Naive thymus-derived CD4-positive, alpha-beta T cell (primary cell): ENCODE measurements around the gene ZFP30. TPM values are rescaled to one million over a fixed set of nuclear protein-coding genes. Genes with fewer than 3 reads are reported as not detected.
A peak's percentile ranks its signal among the peaks of the same experiment; 100 is the strongest.

Source experiments
- ATAC-seq: fragments of 150-1000 bp; cut with Tn5 transposase; 2 replicates; pipeline ENCODE4 v1.10.0; 2021; ENCODE audit warnings: mild to moderate bottlenecking, moderate library complexity
- CTCF ChIA-PET: fragments of 350-600 bp; sonication (Branson Sonifier 250); formaldehyde crosslinking; loops from one replicate; lab custom pipeline; 2021; ENCODE audit warnings: antibody characterized with exemption; lab: Charles Lee
- POLR2A ChIA-PET: fragments of 350-600 bp; sonication (Branson Sonifier 250); formaldehyde crosslinking; loops from one replicate; lab custom pipeline; 2021; ENCODE audit warnings: antibody characterized with exemption, inconsistent platforms; lab: Charles Lee
- DNase-seq, 9 donors: peaks; one replicate each; pipeline versions ENCODE4 v3.0.0 to v3.0.0-alpha.2; 2020 to 2022; ENCODE audit warnings: mixed read lengths in 1 of 9
- H3K27ac ChIP-seq: one replicate; pipeline ENCODE4 v1.7.0; 2013; ENCODE audit warnings: mild to moderate bottlenecking, low read depth, low read length, moderate library complexity
- H3K27me3 ChIP-seq, 2 donors: one replicate each; pipeline ENCODE4 v1.7.0; 2013; ENCODE audit warnings: low read length in 2 of 2, mild to moderate bottlenecking in 2 of 2, moderate library complexity in 2 of 2; ENCODE audit not compliant: control insufficient read depth in 2 of 2, insufficient read depth in 2 of 2
- H3K36me3 ChIP-seq, 3 experiments: 1 replicate in 2 of 3; 2 replicates in 1 of 3; pipeline ENCODE4 v1.7.0; 2013; ENCODE audit warnings: low read length in 3 of 3, mild to moderate bottlenecking in 3 of 3, moderate library complexity in 1 of 3; ENCODE audit not compliant: insufficient read depth in 3 of 3, control insufficient read depth in 2 of 3
- H3K4me1 ChIP-seq, 2 donors: one replicate each; pipeline ENCODE4 v1.7.0; 2013; ENCODE audit warnings: low read length in 2 of 2, mild to moderate bottlenecking in 2 of 2, moderate library complexity in 1 of 2; ENCODE audit not compliant: control insufficient read depth in 2 of 2, insufficient read depth in 2 of 2
- H3K4me3 ChIP-seq: 2 replicates; pipeline ENCODE4 v1.7.0; 2013; ENCODE audit warnings: mild to moderate bottlenecking, low read length
- H3K9me3 ChIP-seq, 3 experiments: 1 replicate in 2 of 3; 2 replicates in 1 of 3; pipeline ENCODE4 v1.7.0; 2013; ENCODE audit warnings: low read length in 3 of 3; ENCODE audit not compliant: control insufficient read depth in 2 of 3
- H3K27ac Mint-ChIP-seq, 9 donors: one replicate each; pipeline ENCODE4 v1.8.0; 2020 to 2022; ENCODE audit warnings: mixed read lengths in 9 of 9, mild to moderate bottlenecking in 8 of 9, moderate library complexity in 5 of 9, inconsistent platforms in 2 of 9
- H3K27me3 Mint-ChIP-seq, 5 donors: one replicate each; pipeline ENCODE4 v1.8.0; 2021 to 2022; ENCODE audit warnings: mixed read lengths in 5 of 5, mild to moderate bottlenecking in 1 of 5
- H3K36me3 Mint-ChIP-seq, 5 donors: one replicate each; pipeline ENCODE4 v1.8.0; 2020 to 2022; ENCODE audit warnings: mixed read lengths in 5 of 5, mild to moderate bottlenecking in 3 of 5, inconsistent platforms in 1 of 5
- H3K4me1 Mint-ChIP-seq, 7 donors: one replicate each; pipeline ENCODE4 v1.8.0; 2020 to 2022; ENCODE audit warnings: mixed read lengths in 7 of 7, mild to moderate bottlenecking in 3 of 7, inconsistent platforms in 1 of 7
- H3K4me3 Mint-ChIP-seq, 10 donors: one replicate each; pipeline ENCODE4 v1.8.0; 2020 to 2022; ENCODE audit warnings: mild to moderate bottlenecking in 10 of 10, mixed read lengths in 10 of 10, moderate library complexity in 6 of 10, inconsistent platforms in 2 of 10
- H3K9me3 Mint-ChIP-seq, 11 donors: one replicate each; pipeline ENCODE4 v1.8.0; 2020 to 2022; ENCODE audit warnings: mixed read lengths in 11 of 11, mild to moderate bottlenecking in 4 of 11, inconsistent platforms in 1 of 11, moderate library complexity in 1 of 11
- intact Hi-C, 2 donors: fragments of 100-400 bp; cut with micrococcal nuclease; formaldehyde crosslinking; loops; one replicate each; pipeline ENCODE4 v1.15.1; 2023
- polyA plus RNA-seq, 2 donors: library from polyadenylated mRNA; unstranded; fragments of 300-500 nt; fragmentation: Illumina TruSeq; gene quantifications; one replicate each; pipeline ENCODE4 v1.2.3, GENCODE V29; 2021
- total RNA-seq, 6 experiments: library from RNA in 5 of 6; stranded (reverse) in 5 of 6; gene quantifications; 1 replicate in 5 of 6; 2 replicates in 1 of 6; pipeline ENCODE4 v1.2.3 and lab custom pipeline; 2021 to 2026

ZFP30 gene
- total RNA-seq (10 to 100 TPM in 4 of 5 experiments, 1 to 10 TPM in 1; 5.7 to 18.9 (median 14.2) TPM), polyA plus RNA-seq (1 to 10 TPM; 2.7 to 3.7 TPM), total RNA-seq (lab: John Stamatoyannopoulos, UW) (10.1 reads per million, percentile 36 among the genes with 10 or more reads in this experiment)

DNA sequence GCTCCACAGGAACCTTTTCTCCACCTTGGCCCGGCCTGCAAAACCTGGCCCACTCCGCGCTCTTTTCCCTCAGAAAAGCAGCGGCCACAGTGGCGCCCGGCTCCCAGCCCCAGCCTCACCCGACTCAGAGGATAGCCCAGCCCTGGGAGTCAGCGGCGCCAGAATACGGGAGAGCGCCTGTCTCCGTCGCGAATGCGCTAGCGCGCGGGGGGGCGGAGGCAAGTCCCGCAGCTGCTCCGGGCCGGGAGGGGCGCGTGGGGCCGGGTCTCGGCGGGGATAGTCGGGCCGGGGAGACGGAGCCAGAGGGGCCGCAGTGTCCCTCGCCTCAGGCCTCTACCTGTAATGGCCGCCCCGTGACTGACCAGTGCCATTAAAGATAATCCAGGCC is at the start of gene ZFP30:
Gene ZFP30, minus strand, starts transcription at position 165 of the 388 bp plus-strand sequence. CDS start 7,643 bp downstream, outside the sequence.
- peaks cover 0 to 35% (median 2%) of the 10 kb centered on the region in 11 donors for H3K9me3 Mint-ChIP-seq
- no peaks in the 10 kb centered on the region for H3K9me3 ChIP-seq
- H3K27ac ChIP-seq, result peak within 1 kb of the TSS; percentile 89
- ChIA-PET POLR2A (interaction anchor here (0.6 to 1.3 kb wide), 5 partner anchors 36 to 497 kb away, joined by 3 to 7 read pairs (median 3); partner anchors contain the start of genes ZNF540, ZNF570 and ZNF571), CTCF (no interaction called here)
- peak within 1 kb of the TSS; percentile 95 for H3K4me3 ChIP-seq
- H3K4me1 Mint-ChIP-seq, result peaks cover 28 to 40% (median 33%) of the 10 kb centered on the region in 7 donors
- H3K27me3 ChIP-seq, result no peaks in the 10 kb centered on the region
- peaks cover 0 to 33% (median 10%) of the 10 kb centered on the region in 5 donors for H3K36me3 Mint-ChIP-seq
- intact Hi-C loops, result loop anchor here (1.0 to 10.0 kb wide), 14 partner anchors 37 to 1440 kb away; partner anchors contain the start of genes ZNF527 (in 2 of the 2), ZNF540 (in 2 of the 2), ZNF571 (in 2 of the 2) and ZNF573 (in 2 of the 2)
- peak; percentile 71 to 91 (median 81) for DNase-seq
- H3K4me3 Mint-ChIP-seq, result peak within 1 kb of the TSS; percentile 82 to 99 (median 96)
- peak within 1 kb of the TSS; percentile 81 to 99 (median 97) for H3K27ac Mint-ChIP-seq
- peaks cover 8 to 16% of the 10 kb centered on the region in 2 donors for H3K4me1 ChIP-seq
- peaks cover 0 to 15% (median 0%) of the 10 kb centered on the region in 3 experiments for H3K36me3 ChIP-seq
- H3K27me3 Mint-ChIP-seq, result peaks cover 0 to 3% (median 0%) of the 10 kb centered on the region in 5 donors
- peak; percentile 84 for ATAC-seq

DNA sequence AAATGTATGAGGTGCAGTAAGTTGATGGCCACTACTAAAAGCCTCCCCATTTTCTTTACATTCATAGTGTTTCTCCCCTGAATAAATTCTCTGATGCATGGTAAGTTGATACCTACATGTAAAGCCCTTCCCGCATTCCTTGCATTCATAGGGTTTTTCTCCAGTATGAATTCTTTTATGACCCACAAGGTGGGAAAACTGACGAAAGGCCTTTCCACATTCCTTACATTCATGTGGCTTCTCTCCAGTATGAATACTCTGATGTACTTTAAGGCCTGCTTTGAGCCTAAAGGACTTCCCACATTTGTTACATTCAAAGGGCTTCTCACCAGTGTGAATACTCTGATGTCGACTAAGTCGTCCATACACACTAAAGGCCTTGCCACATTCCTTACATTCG is 43.8 kb upstream of the ZFP30 start:
- DNase-seq, result no peak
- intact Hi-C loops, result loop anchor here in 1 of 2 donors (10.0 kb wide), 2 partner anchors 364 to 484 kb away; partner anchors contain the start of genes ZNF383 and ZNF585B

GRCh38 chr19:37698216-37698615 is 43.0 kb upstream of the ZFP30 start:
- ATAC-seq (no peak), DNase-seq (no peak)
- Histone ChIP-seq H3K27me3 (no peaks in the 10 kb centered on the region), H3K4me3 (no peak overlapping the region), H3K27ac (no peak overlapping the region), H3K36me3 (peaks cover 0 to 29% (median 0%) of the 10 kb centered on the region in 3 experiments), H3K4me1 (no peaks in the 10 kb centered on the region), H3K9me3 (peaks cover 0 to 46% (median 0%) of the 10 kb centered on the region in 3 experiments)
- intact Hi-C loops, result loop anchor here in 1 of 2 donors (10.0 kb wide), 2 partner anchors 363 to 483 kb away; partner anchors contain the start of genes ZNF383 and ZNF585B
- H3K4me1 Mint-ChIP-seq, result peaks cover 0 to 5% (median 0%) of the 10 kb centered on the region in 7 donors
- H3K27me3 Mint-ChIP-seq, result no peaks in the 10 kb centered on the region
- H3K27ac Mint-ChIP-seq, result no peak overlapping the region
- H3K36me3 Mint-ChIP-seq, result peaks cover 25 to 65% (median 57%) of the 10 kb centered on the region in 5 donors
- H3K4me3 Mint-ChIP-seq, result no peak overlapping the region
- H3K9me3 Mint-ChIP-seq, result peaks cover 17 to 83% (median 45%) of the 10 kb centered on the region in 11 donors
- ChIA-PET POLR2A (no interaction called here), CTCF (no interaction called here)

More for the DNA sequence above, 43.8 kb upstream of the ZFP30 start:
- Histone ChIP-seq H3K27ac (no peak overlapping the region), H3K27me3 (no peaks in the 10 kb centered on the region), H3K4me1 (no peaks in the 10 kb centered on the region), H3K36me3 (peaks cover 0 to 30% (median 0%) of the 10 kb centered on the region in 3 experiments), H3K9me3 (peaks cover 0 to 52% (median 0%) of the 10 kb centered on the region in 3 experiments), H3K4me3 (no peak overlapping the region)
- Mint-ChIP-seq H3K4me3 (no peak overlapping the region), H3K9me3 (peaks cover 18 to 85% (median 47%) of the 10 kb centered on the region in 11 donors), H3K27ac (no peak overlapping the region), H3K36me3 (peaks cover 28 to 71% (median 61%) of the 10 kb centered on the region in 5 donors), H3K27me3 (no peaks in the 10 kb centered on the region), H3K4me1 (no peaks in the 10 kb centered on the region)
- POLR2A ChIA-PET, result no interaction called here
- ATAC-seq, result no peak
- CTCF ChIA-PET, result no interaction called here

DNA sequence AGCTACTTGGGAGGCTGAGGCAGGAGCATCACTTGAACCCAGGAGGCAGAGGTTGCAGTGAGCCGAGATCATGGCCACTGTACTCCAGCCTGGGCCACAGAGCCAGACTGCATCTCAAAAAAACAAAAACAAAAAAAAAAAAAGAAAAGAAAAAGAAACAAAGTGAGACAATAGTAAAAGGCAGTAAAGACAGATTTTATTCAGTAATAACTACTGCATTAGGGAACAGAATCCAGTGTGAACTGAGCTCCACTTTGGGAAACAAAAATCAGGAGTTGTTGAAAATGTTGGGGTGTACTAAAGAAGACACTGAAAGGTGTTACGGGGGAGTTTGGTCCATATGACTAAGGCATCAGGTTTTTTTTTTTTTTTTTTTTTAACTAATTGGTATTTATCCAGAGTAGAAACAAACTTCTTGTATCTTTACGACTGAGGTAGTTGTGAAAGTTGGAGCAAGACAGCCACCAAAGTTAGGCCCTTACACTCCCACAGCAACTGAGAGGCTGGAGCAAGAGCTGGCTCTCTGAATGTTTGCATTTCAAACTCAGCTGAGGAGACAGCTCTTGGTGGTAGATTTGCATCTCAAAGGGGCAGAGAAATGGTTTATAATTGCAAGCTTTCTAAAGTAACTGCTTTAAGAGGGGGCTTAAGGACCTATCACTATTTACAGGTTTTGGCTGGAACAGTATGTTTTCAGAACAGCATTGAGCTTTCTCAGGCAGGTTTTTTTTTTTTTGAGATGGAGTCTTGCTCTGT is 40.1 kb upstream of the ZFP30 start:
- Mint-ChIP-seq H3K27ac (no peak overlapping the region), H3K27me3 (no peaks in the 10 kb centered on the region), H3K4me3 (no peak overlapping the region), H3K36me3 (peaks cover 14 to 52% (median 37%) of the 10 kb centered on the region in 5 donors), H3K9me3 (peaks cover 9 to 74% (median 38%) of the 10 kb centered on the region in 11 donors), H3K4me1 (peaks cover 5 to 17% (median 11%) of the 10 kb centered on the region in 7 donors)
- peaks cover 0 to 29% (median 0%) of the 10 kb centered on the region in 3 experiments for H3K36me3 ChIP-seq
- H3K9me3 ChIP-seq, result peaks cover 0 to 35% (median 0%) of the 10 kb centered on the region in 3 experiments
- CTCF ChIA-PET, result interaction anchor here (0.5 to 0.6 kb wide), 2 partner anchors 34 to 39 kb away, joined by 3 read pairs; no protein-coding TSS in a partner anchor
- no peak overlapping the region for H3K4me3 ChIP-seq
- no peak for ATAC-seq
- DNase-seq, result no peak
- POLR2A ChIA-PET, result interaction anchor here (0.6 to 1.7 kb wide), 3 partner anchors 14 to 680 kb away, joined by 3 read pairs; no protein-coding TSS in a partner anchor
- intact Hi-C loops, result loop anchor here in 1 of 2 donors (10.0 kb wide), 2 partner anchors 361 to 481 kb away; partner anchors contain the start of genes ZNF383 and ZNF585B
- H3K27ac ChIP-seq, result no peak overlapping the region
- H3K4me1 ChIP-seq, result peaks cover 0 to 4% of the 10 kb centered on the region in 2 donors
- H3K27me3 ChIP-seq, result no peaks in the 10 kb centered on the region

DNA sequence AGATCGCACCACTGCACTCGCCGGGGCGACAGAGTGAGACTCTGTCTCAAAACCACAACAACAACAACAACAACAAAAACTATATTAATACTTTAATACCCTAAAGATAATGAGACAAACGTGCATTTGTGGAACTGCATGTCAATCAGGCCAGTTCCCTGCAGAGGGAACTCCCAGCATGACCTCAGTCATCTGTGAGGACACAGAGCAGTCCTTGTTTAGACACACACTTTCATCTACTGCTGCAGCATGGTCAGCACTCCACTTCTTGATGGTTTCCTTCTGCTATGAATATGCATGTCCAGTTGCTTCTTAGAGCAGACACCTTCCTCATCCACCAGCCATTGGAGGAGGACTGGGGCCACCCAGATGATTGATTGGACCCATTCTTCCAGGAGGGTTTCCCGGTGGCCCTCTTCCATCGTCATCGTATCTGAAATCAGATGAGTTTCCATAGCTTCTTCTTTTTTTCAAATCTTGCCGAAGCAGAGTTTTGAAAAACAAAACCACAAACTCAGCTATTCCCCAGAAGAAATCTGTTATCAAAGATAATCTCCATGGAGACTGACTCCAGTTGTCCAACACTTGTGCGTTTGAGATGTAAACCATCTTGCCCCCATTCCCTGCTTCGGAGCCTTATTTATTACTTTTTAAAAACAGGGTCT is 37.8 kb upstream of the ZFP30 start:
- peaks cover 0 to 20% (median 0%) of the 10 kb centered on the region in 3 experiments for H3K9me3 ChIP-seq
- peak overlapping the region in 2 of 9 donors; percentile 17 to 36 for H3K27ac Mint-ChIP-seq

More for the DNA sequence above, 37.8 kb upstream of the ZFP30 start:
- H3K4me3 Mint-ChIP-seq, result peak overlapping the region in 9 of 10 donors; percentile 23 to 98 (median 51)
- DNase-seq (no peak), ATAC-seq (no peak)
- Histone ChIP-seq H3K4me3 (no peak overlapping the region), H3K36me3 (peaks cover 0 to 10% (median 0%) of the 10 kb centered on the region in 3 experiments), H3K4me1 (peaks cover 0 to 4% of the 10 kb centered on the region in 2 donors), H3K27me3 (no peaks in the 10 kb centered on the region), H3K27ac (no peak overlapping the region)
- ChIA-PET POLR2A (interaction anchor here (1.0 to 2.4 kb wide), 4 partner anchors 26 to 226 kb away, joined by 4 to 10 read pairs (median 6); partner anchors contain the start of genes ZNF540, ZNF569, ZNF571 and ZNF573), CTCF (interaction anchor here (0.6 to 1.1 kb wide), 2 partner anchors 86 to 642 kb away, joined by 3 read pairs; partner anchors contain the start of gene ZNF573)
- intact Hi-C loops, result loop anchor here in 1 of 2 donors (1.0 to 10.0 kb wide), 10 partner anchors 26 to 720 kb away; partner anchors contain the start of genes ZFP30, ZNF383, ZNF420 and ZNF540
- H3K9me3 Mint-ChIP-seq, result peaks cover 6 to 69% (median 22%) of the 10 kb centered on the region in 11 donors
- H3K27me3 Mint-ChIP-seq, result no peaks in the 10 kb centered on the region
- peaks cover 0 to 43% (median 24%) of the 10 kb centered on the region in 5 donors for H3K36me3 Mint-ChIP-seq
- peaks cover 5 to 17% (median 11%) of the 10 kb centered on the region in 7 donors for H3K4me1 Mint-ChIP-seq
